ENCODE results near the gene CCDC150.
"Not testable (repeated sequence)": the region's sequence is repeated elsewhere in the genome, so short reads cannot be mapped to it uniquely, and the experiment has no call there.

Gene CCDC150

DNA sequence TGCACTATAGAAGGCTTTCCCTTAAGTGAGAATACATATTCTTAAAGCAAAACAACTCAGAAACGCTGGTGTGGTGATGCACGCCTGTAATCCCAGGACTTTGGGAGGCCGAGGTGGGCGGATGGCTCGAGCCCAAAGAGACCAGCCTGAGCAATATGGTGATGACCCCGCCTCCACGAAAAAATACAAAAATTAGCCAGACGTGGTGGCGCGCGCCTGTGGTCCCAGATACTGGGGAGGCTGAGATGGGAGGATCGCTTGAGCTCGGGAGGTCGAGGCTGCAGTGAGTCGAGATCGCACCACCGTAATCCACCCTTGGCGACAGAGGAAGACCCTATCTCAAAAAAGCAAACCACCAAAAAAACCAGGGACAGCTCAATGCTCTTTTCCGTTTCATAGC, 750 bp upstream of the CCDC150 start:
- no peak for DNase-seq

GRCh38 chr2:196640031-196640548, 575 bp downstream of the CCDC150 start:
- no peak for DNase-seq

GRCh38 chr2:196649202-196649601, 9.7 kb downstream of the CCDC150 start:
- DNase-seq: no peak

DNA sequence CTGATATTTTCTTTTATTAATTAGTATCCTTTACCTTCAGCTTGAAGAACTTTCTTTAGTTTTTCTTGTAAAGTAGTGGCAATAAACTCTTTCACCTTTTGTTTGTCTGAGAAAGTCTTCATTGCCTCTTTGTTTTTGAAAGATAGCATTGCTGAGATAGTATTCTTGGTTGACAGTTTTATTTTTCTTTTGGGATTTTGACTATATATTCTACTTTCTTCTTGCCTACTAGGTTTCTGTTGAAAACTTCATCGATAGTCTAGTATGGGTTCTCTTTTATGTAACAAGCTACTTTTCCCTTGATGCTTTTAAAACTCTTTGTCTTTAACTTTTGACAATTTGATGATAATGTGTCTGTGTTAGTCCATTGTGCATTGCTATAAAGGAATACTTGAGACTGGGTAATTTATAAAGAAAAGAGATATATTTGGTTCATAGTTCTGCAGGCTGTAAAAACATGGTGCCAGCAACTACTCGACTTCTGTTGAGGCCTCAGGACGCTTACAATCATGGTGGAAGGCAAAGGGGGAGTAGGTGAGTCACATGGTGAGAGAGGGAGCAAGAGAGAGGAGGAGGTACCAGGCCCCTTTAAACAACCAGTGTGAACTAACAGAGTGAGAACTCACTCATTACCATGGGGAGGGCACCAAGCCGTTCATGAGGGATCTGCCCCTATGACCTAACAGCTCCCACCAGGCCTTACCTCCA, 12.0 kb downstream of the CCDC150 start:
- no peak for DNase-seq

GRCh38 chr2:196652869-196653268, 13.4 kb downstream of the CCDC150 start:
- DNase-seq: no peak

DNA sequence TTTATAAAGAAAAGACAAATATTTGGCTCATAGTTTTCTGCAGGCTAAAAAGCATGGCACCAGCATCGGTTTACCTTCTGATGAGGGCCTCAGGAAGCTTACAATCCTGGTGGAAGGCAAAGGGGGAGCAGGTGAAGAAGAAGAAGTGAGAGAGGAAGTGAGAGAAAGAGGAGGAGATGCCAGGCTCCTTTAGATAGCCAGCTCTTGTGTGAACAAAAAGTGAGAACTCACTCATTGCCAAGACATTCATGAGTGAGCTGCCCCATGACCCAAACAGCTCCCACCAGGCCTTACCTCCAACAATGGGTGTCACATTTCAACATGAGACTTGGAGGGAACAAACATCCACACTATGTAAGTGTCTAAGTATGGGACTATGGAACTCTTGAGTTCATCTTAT, 14.3 kb downstream of the CCDC150 start:
- no peak for DNase-seq

DNA sequence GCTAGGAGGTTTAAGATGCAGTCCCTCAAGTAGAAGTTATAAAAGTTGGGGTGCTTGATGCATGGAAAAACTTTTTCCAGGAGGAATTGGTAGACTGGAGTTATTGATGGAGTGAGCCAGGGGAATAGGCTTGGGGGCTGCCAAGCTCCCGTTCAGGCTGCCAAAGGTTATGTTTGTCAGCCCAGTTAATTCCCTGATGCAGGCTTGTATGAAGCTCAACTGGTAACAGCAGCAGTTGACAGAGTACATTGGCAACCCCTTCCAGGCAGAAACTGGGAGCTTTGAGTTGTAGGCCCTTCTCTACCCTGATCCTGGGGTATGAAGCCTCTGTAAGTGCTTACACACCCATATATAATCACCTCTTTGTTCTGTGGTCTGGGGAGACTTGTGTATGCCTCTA, 16.2 kb downstream of the CCDC150 start:
- no peak for DNase-seq

DNA sequence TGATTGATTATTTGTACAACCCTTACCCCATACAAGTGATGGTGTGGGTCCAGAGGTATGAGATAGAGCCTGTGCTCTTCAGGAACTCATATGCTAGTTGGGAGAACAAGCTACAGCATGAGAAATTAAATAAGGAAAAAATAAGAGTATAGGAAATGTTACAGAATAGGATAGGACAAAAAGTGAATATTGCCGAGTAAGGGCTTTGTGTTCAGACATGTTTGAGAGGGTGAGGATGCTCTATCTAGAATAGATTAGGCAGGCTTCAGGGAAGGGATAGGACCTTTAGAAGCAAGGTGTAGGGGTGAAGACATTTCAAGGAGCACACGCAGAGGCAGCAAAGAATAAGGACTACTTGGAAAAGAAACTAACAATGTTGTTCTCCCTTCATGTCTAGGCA, 17.8 kb downstream of the CCDC150 start:
- no peak for DNase-seq

DNA sequence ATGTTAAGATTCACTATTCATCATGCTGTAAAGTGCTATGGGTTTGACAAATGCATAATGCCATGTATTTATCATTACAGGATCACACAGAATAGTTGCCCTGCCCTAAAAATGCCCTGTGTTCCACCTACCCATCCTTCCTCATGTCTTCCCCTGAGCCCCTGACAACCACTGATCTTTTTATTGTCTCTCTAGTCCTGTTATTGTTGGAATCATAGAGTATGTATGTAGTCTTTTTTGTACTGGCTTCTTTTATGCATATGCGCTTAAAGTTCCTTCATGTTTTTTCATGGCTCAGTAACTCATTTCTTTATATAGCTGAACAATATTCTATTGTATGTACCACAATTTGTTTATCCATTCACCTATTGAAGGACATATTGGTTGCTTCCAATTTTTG, 20.3 kb downstream of the CCDC150 start:
- DNase-seq: no peak

GRCh38 chr2:196660244-196660643, 20.7 kb downstream of the CCDC150 start:
- no peak for DNase-seq

- DNase-seq: no peak
Observed at GRCh38 chr2:196670342-196670741, 30.8 kb downstream of the CCDC150 start.

GRCh38 chr2:196675963-196676362, 36.4 kb downstream of the CCDC150 start:
- no peak for DNase-seq

GRCh38 chr2:196677404-196677803, 37.9 kb downstream of the CCDC150 start:
- no peak for DNase-seq

DNA sequence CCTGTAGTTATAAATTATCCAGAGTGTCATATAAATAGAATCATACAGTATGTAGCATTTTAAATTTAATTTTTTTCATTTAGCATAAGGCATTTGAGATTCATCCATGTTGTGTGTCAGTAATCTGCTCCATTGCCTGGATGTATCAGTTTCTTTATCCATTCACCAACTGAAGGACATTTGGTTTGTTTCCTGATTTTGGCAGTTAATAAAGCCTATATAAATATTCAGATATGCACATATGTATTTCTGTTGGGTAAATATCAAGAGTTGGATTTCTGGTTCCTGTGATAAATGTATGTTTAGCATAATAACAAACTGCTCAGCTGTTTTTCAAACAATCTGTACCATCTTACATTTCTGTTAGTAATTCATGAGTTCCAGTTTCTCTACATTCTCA, 39.9 kb downstream of the CCDC150 start:
- no peak for DNase-seq

DNA sequence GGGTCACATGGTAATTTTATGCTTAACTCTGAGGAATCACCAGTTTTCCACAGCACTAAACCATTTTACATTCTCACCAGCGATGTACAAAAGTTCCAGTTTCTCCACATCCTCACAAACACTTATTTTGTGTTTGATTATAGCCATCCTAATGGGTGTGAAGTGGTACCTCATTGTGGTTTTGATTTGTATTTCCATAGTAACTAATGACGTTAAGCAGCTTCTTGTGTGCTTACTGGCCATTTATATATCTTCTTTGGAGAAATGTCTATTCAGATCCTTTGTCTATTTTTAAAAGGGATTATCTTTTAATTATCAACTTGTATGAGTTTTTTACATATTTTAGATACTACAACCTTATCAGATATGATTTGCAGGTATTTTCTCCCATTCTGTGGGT, 42.0 kb downstream of the CCDC150 start:
- no peak for DNase-seq

DNA sequence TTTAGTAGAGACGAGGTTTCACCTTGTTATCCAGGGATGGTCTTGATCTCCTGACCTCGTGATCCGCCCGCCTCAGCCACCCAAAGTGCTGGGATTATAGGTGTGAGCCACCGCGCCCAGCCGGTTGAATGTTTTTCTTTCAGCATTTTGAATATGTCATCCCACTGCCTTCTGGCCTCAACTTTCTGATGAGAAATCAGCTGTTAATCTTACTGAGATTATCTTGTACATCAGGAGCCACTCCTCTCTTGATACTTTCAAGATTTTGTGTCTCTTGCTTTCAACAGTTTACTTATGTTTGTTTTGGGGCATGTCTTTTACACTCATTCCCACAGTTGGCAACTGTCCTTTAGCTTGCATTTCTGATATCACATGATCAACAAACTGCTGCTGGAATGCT, 46.3 kb downstream of the CCDC150 start:
- DNase-seq: no peak

GRCh38 chr2:196686737-196687136, 47.2 kb downstream of the CCDC150 start:
- DNase-seq: not testable (repeated sequence)

GRCh38 chr2:196696423-196697079, 57.0 kb downstream of the CCDC150 start:
- no peak for DNase-seq

DNA sequence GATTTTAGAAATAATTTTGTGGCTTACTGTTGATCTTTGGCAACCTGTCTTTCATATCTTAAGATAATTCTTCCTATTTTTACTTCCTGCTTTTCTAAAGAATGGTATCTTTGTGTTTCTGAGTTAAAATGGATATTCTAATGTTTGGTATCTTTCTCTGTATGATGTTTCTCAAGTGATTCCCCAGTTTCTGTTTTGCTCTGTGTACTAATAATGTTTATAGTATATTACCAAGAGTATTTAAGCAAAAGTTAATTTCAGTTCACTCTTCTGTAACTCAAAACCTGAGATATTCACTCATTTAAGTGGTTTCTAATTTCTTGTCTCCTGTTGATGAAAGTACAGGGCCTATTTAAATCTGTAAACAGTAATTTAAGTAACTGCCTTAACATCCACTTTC, 58.3 kb downstream of the CCDC150 start:
- DNase-seq: no peak

- DNase-seq: no peak
Observed at GRCh38 chr2:196702641-196703040, 63.1 kb downstream of the CCDC150 start.

DNA sequence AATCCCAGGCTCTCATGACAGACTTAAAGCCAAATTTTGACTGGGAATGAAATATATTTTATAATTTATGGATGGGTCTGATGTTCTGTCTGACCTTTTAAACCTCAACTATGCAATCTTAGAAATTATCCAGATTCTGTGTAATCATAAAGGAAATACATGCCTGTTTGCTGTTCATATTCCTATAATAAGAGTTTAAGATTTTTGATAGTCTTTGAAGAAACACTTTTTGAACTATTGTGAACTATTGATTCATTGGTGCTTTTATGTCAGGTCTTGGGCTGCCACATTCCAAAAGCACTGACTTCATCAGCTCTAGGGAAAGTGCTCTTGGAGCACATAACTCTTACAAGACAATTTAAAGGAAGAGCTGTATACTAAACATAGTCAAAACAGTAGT, 64.2 kb downstream of the CCDC150 start:
- no peak for DNase-seq

GRCh38 chr2:196710056-196710455, 70.5 kb downstream of the CCDC150 start:
- not testable (repeated sequence) for DNase-seq

DNA sequence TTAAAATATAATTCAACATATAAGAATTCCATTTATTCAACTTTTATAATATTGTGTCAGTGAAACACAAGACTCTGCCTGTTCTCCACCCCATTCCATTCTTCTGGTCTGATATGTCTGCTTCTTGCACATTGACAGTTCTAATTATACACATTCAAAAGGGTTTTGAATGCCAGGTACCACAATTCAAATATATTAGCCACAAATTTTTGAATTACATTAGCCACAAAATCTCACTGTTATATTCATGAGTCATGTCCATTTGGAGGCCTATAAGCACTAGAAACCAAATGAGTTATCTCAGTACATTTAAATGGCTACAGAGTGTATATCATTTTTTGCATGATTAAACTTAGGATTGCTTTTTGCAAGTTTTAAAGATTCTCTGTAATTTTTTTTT, 72.1 kb downstream of the CCDC150 start:
- no peak for DNase-seq

GRCh38 chr2:196712867-196713266, 73.4 kb downstream of the CCDC150 start:
- no peak for DNase-seq

Data from stimulated activated CD4-positive, alpha-beta T cell treated with anti-CD3 and anti-CD28 coated beads, Interleukin-2, amount 100 ng/mL, for 24 hours (primary cell).